ENCODE results near the gene PLEKHA7.

- TF ChIP-seq POLR2AphosphoS5 (IDR thresholded peaks at IDR 0.05; ENCODE audit: low read depth, low read length) (no peak), POLR2A (IDR thresholded peaks at IDR 0.05; ENCODE audit: low read depth, low read length) (no peak)
Measured at GRCh38 chr11:16813126-16813525, 201.1 kb downstream of the PLEKHA7 start.

All from GM12892 (cell line).